Stimulated activated CD4-positive, alpha-beta T cell treated with anti-CD3 and anti-CD28 coated beads, Interleukin-12 subunit alpha, Interleukin-12 subunit beta, amount 100 ng/mL, for 4 hours (primary cell): ENCODE measurements around the gene RCSD1.
"Not testable (repeated sequence)": the region's sequence is repeated elsewhere in the genome, so short reads cannot be mapped to it uniquely, and the experiment has no call there.

ENCODE experiments used
- DNase-seq: peaks from one replicate; pipeline ENCODE4 v3.0.0-alpha.2; 2020

RCSD1 gene

GRCh38 chr1:167629681-167630567 lies at the start of gene RCSD1:
Gene RCSD1, plus strand, starts transcription at chr1:167630232. Its CDS starts 192 bp downstream, at chr1:167630424.
- peak; percentile 66 for DNase-seq

- DNase-seq = no peak
Measured at GRCh38 chr1:167582064-167582463, 48.0 kb upstream of the RCSD1 start.

- DNase-seq = no peak
Measured at GRCh38 chr1:167582722-167583121, 47.3 kb upstream of the RCSD1 start.

GRCh38 chr1:167584581-167584980 lies 45.5 kb upstream of the RCSD1 start:
- no peak for DNase-seq

GRCh38 chr1:167587342-167587741 lies 42.7 kb upstream of the RCSD1 start:
- DNase-seq = no peak

GRCh38 chr1:167587872-167588271 lies 42.2 kb upstream of the RCSD1 start:
- no peak for DNase-seq

GRCh38 chr1:167588361-167588760 lies 41.7 kb upstream of the RCSD1 start:
- DNase-seq = no peak

- DNase-seq = no peak
Measured at GRCh38 chr1:167592475-167592874, 37.6 kb upstream of the RCSD1 start.

GRCh38 chr1:167593860-167594259 lies 36.2 kb upstream of the RCSD1 start:
- no peak for DNase-seq

GRCh38 chr1:167594822-167595221 lies 35.2 kb upstream of the RCSD1 start:
- DNase-seq = no peak

GRCh38 chr1:167599957-167600581 lies 30.0 kb upstream of the RCSD1 start:
- peak; percentile 6 for DNase-seq

- DNase-seq = no peak
Measured at GRCh38 chr1:167601442-167602383, 28.3 kb upstream of the RCSD1 start.

- DNase-seq = no peak
Measured at GRCh38 chr1:167602840-167603239, 27.2 kb upstream of the RCSD1 start.

GRCh38 chr1:167605576-167605975 lies 24.5 kb upstream of the RCSD1 start:
- no peak for DNase-seq

GRCh38 chr1:167611983-167612382 lies 18.0 kb upstream of the RCSD1 start:
- DNase-seq = no peak

GRCh38 chr1:167612587-167613385 lies 17.2 kb upstream of the RCSD1 start:
- no peak for DNase-seq

GRCh38 chr1:167613984-167614383 lies 16.0 kb upstream of the RCSD1 start:
- not testable (repeated sequence) for DNase-seq

GRCh38 chr1:167614851-167615250 lies 15.2 kb upstream of the RCSD1 start:
- no peak for DNase-seq

- DNase-seq = no peak
Measured at GRCh38 chr1:167616521-167616920, 13.5 kb upstream of the RCSD1 start.

- DNase-seq = no peak
Measured at GRCh38 chr1:167617153-167618147, 12.6 kb upstream of the RCSD1 start.

GRCh38 chr1:167618366-167618765 lies 11.7 kb upstream of the RCSD1 start:
- DNase-seq = no peak
